AG04449 (cell line): Measurements from ENCODE around the gene SYTL2.

ENCODE experiments used
- CTCF ChIA-PET: fragments of 350-600 bp; formaldehyde crosslinking; extraction: SDS; loops from one replicate; lab custom pipeline; 2021; ENCODE audit warnings: antibody characterized with exemption; lab: Yijun Ruan, JAX
- POLR2A ChIA-PET: fragments of 400-600, 350-600 bp; formaldehyde crosslinking; extraction: SDS; loops from one replicate; lab custom pipeline; 2020; ENCODE audit warnings: antibody characterized with exemption, inconsistent platforms; lab: Yijun Ruan, JAX
- DNase-seq: peaks from one replicate; pipeline ENCODE4 v3.0.0-alpha.2; 2010; ENCODE audit warnings: low read depth, low spot score
- H3K4me3 ChIP-seq: 2 replicates; pipeline ENCODE4 v1.5.1; 2011; ENCODE audit warnings: low read depth, mild to moderate bottlenecking, control low read depth, low read length
- TF ChIP-seq, protein P1 (sequence below): IDR thresholded peaks from one replicate; pipeline ENCODE4 v1.5.1; 2011; ENCODE audit warnings: mild to moderate bottlenecking, moderate library complexity, low read length, control low read depth, inconsistent platforms; ENCODE audit not compliant: insufficient read depth; ENCODE audit errors: missing control alignments

Gene SYTL2

DNA sequence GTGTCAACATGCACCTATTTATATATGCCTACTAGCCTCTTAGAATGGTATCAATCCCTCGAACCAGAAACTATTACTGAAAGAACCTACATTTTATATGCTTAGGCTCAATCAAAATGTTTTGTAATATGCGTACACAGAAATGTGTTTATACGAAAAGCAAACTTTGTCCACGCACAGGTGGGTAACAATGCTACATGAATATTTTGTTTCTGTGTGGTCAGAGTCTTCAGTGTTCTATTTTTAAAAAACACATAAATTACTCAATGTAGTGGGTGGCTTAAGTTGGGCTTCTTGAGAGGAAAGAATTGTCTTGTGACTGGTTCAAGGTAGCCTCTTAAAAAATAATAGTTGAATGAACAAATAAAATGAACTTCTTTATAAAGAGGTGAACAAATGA is 46.1 kb downstream of the SYTL2 start:
- POLR2A ChIA-PET: no interaction called here
- H3K4me3 ChIP-seq: no peak overlapping the region
- CTCF ChIA-PET: no interaction called here
- TF ChIP-seq, protein P1, sequence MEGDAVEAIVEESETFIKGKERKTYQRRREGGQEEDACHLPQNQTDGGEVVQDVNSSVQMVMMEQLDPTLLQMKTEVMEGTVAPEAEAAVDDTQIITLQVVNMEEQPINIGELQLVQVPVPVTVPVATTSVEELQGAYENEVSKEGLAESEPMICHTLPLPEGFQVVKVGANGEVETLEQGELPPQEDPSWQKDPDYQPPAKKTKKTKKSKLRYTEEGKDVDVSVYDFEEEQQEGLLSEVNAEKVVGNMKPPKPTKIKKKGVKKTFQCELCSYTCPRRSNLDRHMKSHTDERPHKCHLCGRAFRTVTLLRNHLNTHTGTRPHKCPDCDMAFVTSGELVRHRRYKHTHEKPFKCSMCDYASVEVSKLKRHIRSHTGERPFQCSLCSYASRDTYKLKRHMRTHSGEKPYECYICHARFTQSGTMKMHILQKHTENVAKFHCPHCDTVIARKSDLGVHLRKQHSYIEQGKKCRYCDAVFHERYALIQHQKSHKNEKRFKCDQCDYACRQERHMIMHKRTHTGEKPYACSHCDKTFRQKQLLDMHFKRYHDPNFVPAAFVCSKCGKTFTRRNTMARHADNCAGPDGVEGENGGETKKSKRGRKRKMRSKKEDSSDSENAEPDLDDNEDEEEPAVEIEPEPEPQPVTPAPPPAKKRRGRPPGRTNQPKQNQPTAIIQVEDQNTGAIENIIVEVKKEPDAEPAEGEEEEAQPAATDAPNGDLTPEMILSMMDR: no peak
- DNase-seq: no peak

DNA sequence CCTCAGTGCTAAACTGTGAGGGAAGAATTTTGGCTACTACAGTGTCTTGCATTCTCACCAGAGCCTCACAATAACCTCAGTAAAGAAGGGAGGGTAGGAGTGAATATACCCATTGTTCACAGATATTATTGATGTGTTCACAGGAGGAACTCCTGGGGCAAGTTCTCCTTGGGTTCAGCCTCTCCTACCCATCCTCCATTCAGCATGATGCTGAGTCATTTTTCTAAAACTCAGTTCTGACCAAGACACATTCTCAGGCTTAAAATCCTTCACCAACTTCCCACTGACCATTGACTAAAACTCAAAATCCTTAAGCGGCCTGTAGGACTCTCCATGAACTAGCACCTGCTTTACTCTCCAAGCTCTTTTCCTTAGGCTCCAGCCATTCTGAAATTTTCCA is 48.7 kb downstream of the SYTL2 start:
- ChIA-PET CTCF (interaction anchor here (1.1 kb wide), 1 partner anchor 9 kb away, joined by 4 read pairs; no protein-coding TSS in a partner anchor), POLR2A (no interaction called here)
- H3K4me3 ChIP-seq: no peak overlapping the region
- no peak for DNase-seq
- TF ChIP-seq, protein P1: no peak

DNA sequence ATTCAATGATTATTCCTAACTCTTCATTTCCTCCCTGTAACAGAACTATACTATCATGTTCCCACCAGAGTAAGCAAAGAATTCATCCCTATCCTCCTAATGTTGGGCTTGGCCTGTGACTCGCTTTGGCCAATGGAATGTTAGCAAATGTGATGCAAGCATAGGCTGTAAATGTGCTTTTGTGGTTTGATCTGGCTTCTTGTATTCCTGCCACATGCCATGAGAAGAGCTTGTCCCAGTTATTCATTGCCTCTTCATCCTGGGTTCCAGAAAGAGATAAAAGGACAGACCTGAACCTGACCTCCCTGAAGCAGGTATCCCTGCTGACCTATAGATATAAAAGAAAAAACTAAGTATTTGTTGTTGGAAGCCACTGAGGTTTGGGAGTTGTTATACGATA is 51.0 kb downstream of the SYTL2 start:
- DNase-seq: peak; percentile 89
- ChIA-PET POLR2A (interaction anchor here (0.7 kb wide), 1 partner anchor 10 kb away, joined by 3 read pairs; no protein-coding TSS in a partner anchor), CTCF (interaction anchor here (1.0 to 1.2 kb wide), 2 partner anchors 11 to 14 kb away, joined by 4 to 5 read pairs; no protein-coding TSS in a partner anchor)
- H3K4me3 ChIP-seq: no peak overlapping the region
- TF ChIP-seq, protein P1: no peak

DNA sequence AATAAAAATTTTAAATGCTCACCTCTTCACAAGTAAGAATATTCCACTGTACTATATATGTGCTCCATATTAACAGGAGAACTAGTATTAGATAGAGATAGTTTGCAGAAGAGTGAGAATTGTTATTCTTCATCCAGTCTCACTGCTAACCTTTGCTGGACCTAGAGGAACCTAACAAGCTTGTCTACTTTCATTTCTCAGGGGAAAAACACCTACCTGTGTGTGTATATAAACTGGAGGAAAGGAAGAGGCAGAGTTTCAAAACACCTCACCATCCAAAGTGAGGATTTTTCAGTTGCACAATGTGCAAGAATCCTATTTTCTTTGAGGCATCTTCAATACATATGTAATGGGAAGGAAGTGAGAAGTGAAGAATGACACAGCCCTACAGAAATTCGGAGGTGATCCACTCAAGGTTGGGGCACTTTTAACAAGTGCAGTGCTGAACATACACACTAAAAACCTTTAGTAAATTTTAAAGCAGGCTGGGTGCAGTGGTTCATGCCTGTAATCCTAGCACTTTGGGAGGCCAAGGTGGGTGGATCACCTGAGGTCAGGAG is 52.4 kb downstream of the SYTL2 start:
- CTCF ChIA-PET: no interaction called here

DNA sequence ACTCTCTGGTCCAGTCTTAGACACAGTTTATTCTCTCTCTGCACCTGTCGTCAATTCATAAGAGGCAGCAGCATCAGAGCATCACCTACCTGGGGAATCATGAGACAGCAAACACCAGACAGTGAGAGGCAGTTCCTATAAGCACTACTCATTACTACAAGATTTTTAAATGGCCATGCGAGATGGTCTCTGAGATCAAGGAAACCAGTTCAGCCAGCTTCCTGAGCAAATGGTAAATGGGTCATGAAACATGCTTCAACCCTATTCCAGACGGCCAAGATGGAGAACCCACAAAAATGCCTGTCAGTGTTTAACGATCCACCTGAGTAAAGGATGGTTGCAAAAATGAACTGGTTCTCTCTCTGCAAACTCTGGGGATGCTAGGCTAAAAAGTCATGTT is 52.9 kb downstream of the SYTL2 start:
- TF ChIP-seq, protein P1: no peak
- CTCF ChIA-PET: no interaction called here
- DNase-seq: no peak
- no peak overlapping the region for H3K4me3 ChIP-seq
- POLR2A ChIA-PET: no interaction called here

More for the DNA sequence above, 52.4 kb downstream of the SYTL2 start:
- H3K4me3 ChIP-seq: no peak overlapping the region
- TF ChIP-seq, protein P1: no peak
- no peak for DNase-seq
- POLR2A ChIA-PET: no interaction called here

DNA sequence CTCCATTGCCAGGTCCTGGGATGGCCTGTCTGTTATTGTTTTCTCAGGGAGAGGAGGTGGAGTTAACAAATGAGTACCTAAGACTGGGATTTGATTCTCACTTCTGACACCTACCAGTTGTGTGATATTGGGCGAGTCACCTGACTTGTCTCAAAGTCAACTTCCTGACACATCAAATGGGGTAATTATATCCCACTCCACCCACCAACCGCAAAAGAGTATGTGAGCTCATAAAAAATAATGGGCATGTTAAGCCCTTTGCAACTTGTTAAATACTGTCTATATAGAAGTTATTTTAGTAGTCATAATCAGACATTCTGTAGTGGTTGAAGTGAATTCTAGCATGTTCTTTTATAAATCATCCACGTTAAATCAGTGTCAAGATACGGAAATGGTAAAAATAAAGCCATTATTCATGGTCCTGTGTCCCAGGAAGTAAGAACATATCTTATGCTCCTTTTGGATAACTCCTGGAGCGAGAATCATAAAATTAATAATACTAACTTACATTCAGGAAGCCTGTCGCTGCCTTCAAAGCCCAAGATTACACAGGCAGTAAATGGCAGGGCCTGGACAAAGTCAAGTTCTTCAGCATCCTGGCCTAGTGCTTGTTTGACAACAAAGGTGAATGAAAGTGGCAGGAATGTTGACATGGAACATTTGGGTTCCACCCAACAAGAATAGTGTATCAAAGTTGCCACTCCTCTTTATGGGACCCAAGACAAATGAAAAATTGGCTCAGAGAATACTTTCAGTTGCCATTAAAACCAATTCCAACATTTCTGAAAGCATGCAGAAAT is 54.3 kb downstream of the SYTL2 start:
- H3K4me3 ChIP-seq: no peak overlapping the region
- no peak for DNase-seq
- CTCF ChIA-PET: no interaction called here
- POLR2A ChIA-PET: no interaction called here
- TF ChIP-seq, protein P1: no peak
